Mammary epithelial cell (primary cell): Measurements from ENCODE around the gene HERC4.

Experiments used
- EZH2 ChIP-seq: IDR thresholded peaks from 2 replicates; pipeline ENCODE4 v1.6.1; 2012; ENCODE audit warnings: low read length, inconsistent platforms, borderline replicate concordance
- TF ChIP-seq, protein P1 (sequence below), 2 donors: IDR thresholded peaks in 1 of 2; conservative IDR thresholded peaks in 1 of 2; 2 replicates each; pipeline ENCODE4 v1.5.1; 2011 to 2012; ENCODE audit warnings: inconsistent platforms in 2 of 2, low read length in 2 of 2, mild to moderate bottlenecking in 2 of 2, control low read depth in 1 of 2, low read depth in 1 of 2; ENCODE audit not compliant: insufficient read depth in 1 of 2; ENCODE audit errors: extremely low read depth in 1 of 2

DNA sequence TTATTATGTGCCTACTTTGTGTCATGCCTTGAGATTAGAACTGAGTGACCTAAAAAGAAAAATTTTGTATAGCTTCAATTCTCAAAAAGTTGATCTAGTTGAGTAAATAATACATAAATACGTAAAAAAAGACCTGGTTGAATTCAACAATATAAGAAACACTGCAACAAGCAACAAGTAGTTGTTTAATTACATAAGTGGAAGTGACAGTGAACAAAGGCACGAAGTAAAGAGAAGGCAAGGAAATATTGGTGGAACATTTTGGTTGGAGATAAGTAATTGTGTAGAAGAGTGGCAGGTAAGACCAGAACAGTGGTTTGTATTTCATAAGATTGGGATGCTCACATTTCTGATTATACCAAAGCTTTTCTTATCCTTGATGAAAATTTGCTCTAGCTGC lies 26.0 kb upstream of the HERC4 start:
- TF ChIP-seq, protein P1, sequence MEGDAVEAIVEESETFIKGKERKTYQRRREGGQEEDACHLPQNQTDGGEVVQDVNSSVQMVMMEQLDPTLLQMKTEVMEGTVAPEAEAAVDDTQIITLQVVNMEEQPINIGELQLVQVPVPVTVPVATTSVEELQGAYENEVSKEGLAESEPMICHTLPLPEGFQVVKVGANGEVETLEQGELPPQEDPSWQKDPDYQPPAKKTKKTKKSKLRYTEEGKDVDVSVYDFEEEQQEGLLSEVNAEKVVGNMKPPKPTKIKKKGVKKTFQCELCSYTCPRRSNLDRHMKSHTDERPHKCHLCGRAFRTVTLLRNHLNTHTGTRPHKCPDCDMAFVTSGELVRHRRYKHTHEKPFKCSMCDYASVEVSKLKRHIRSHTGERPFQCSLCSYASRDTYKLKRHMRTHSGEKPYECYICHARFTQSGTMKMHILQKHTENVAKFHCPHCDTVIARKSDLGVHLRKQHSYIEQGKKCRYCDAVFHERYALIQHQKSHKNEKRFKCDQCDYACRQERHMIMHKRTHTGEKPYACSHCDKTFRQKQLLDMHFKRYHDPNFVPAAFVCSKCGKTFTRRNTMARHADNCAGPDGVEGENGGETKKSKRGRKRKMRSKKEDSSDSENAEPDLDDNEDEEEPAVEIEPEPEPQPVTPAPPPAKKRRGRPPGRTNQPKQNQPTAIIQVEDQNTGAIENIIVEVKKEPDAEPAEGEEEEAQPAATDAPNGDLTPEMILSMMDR (conservative IDR thresholded peaks at IDR 0.05 in 1 of 2, IDR thresholded peaks at IDR 0.05 in 1 of 2; ENCODE audit: extremely low read depth in 1 of 2, insufficient read depth in 1 of 2, low read depth in 1 of 2, low read length in 2 of 2) = no peak
- no peak for TF ChIP-seq EZH2
